Activated naive CD8-positive, alpha-beta T cell treated with anti-CD3 and anti-CD28 coated beads, Interleukin-2, amount 50 U/mL, for 24 hours (primary cell): Measurements from ENCODE around the gene CENPK.
A peak's percentile ranks its signal among the peaks of the same experiment; 100 is the strongest.

Experiments used
- ATAC-seq: fragments of 150-1000 bp; cut with Tn5 transposase; one replicate; pipeline ENCODE4 v1.10.0; 2021
- DNase-seq: peaks from one replicate; pipeline ENCODE4 v3.0.0; 2021
- H3K27ac Mint-ChIP-seq: one replicate; pipeline ENCODE4 v1.8.0; 2021; ENCODE audit warnings: mild to moderate bottlenecking, mixed read lengths
- H3K27me3 Mint-ChIP-seq: one replicate; pipeline ENCODE4 v1.8.0; 2021; ENCODE audit warnings: mixed read lengths
- H3K36me3 Mint-ChIP-seq: one replicate; pipeline ENCODE4 v1.8.0; 2021; ENCODE audit warnings: low read depth, mixed read lengths
- H3K4me1 Mint-ChIP-seq: one replicate; pipeline ENCODE4 v1.8.0; 2021; ENCODE audit warnings: mixed read lengths
- H3K4me3 Mint-ChIP-seq: one replicate; pipeline ENCODE4 v1.8.0; 2021; ENCODE audit warnings: mild to moderate bottlenecking, moderate library complexity, mixed read lengths
- H3K9me3 Mint-ChIP-seq: one replicate; pipeline ENCODE4 v1.8.0; 2021; ENCODE audit warnings: mixed read lengths

The CENPK gene

GRCh38 chr5:65482736-65483545 is 80.0 kb downstream of the CENPK start:
- Mint-ChIP-seq H3K9me3 (no peaks in the 10 kb centered on the region), H3K4me1 (peaks cover 15% of the 10 kb centered on the region), H3K4me3 (no peak overlapping the region), H3K27me3 (no peaks in the 10 kb centered on the region), H3K27ac (peak overlapping the region; percentile 92), H3K36me3 (no peaks in the 10 kb centered on the region)
- ATAC-seq (no peak), DNase-seq (no peak)

GRCh38 chr5:65482296-65482735 is 80.7 kb downstream of the CENPK start:
- H3K9me3 Mint-ChIP-seq, result no peaks in the 10 kb centered on the region

DNA sequence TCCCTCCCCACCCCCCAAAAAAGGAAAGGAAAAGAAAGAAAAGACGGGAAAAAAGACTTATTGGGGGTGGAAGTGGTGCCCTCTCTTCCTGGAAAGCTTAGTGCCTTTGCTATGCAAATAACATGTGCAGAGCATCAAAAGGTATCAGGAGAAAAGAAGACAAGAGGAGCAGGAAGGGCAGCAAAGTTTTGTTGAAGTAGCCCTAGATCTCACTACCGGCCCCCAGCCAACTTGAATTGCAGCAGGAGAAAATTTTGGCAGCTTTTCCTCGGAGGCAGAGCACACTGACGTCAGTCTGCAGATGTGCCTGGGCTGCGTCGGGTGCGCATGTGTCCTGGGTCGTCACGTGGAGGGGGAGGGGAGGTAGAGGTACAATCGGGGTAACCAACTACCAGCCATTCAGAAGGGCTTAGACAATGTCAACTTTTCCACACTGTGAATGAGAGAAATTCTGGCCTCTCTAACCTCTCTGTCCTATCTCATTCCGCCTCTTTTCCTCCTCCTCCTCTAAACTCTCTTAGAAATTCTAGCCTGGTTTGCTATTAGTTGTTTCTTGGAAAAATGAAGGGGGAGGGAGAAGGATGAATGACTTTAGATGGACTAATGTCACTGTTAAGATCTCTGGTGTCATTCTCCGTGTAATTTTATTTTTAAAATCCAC is 81.2 kb downstream of the CENPK start, which contains the start of gene ADAMTS6:
TSS of gene ADAMTS6 (minus strand) at position 286 of the 661 bp plus-strand sequence. CDS start 8,247 bp downstream, outside the sequence.
- H3K27me3 Mint-ChIP-seq, result no peaks in the 10 kb centered on the region
- ATAC-seq, result peak; percentile 95
- H3K4me3 Mint-ChIP-seq, result no peak within 1 kb of the TSS
- DNase-seq, result peak; percentile 83
- H3K36me3 Mint-ChIP-seq, result no peaks in the 10 kb centered on the region
- peak within 1 kb of the TSS; percentile 92 for H3K27ac Mint-ChIP-seq
- no peaks in the 10 kb centered on the region for H3K9me3 Mint-ChIP-seq
- H3K4me1 Mint-ChIP-seq, result peaks cover 15% of the 10 kb centered on the region

More at GRCh38 chr5:65482296-65482735, 80.7 kb downstream of the CENPK start:
- no peak overlapping the region for H3K4me3 Mint-ChIP-seq
- ATAC-seq (no peak), DNase-seq (no peak)
- no peaks in the 10 kb centered on the region for H3K36me3 Mint-ChIP-seq
- H3K27me3 Mint-ChIP-seq, result no peaks in the 10 kb centered on the region
- peak overlapping the region; percentile 92 for H3K27ac Mint-ChIP-seq
- H3K4me1 Mint-ChIP-seq, result peaks cover 15% of the 10 kb centered on the region

GRCh38 chr5:65481171-65481581 is 81.8 kb downstream of the CENPK start:
- Mint-ChIP-seq H3K4me1 (peaks cover 15% of the 10 kb centered on the region), H3K27me3 (no peaks in the 10 kb centered on the region), H3K27ac (peak overlapping the region; percentile 92), H3K9me3 (no peaks in the 10 kb centered on the region), H3K36me3 (no peaks in the 10 kb centered on the region), H3K4me3 (no peak overlapping the region)
- DNase-seq (no peak), ATAC-seq (no peak)

DNA sequence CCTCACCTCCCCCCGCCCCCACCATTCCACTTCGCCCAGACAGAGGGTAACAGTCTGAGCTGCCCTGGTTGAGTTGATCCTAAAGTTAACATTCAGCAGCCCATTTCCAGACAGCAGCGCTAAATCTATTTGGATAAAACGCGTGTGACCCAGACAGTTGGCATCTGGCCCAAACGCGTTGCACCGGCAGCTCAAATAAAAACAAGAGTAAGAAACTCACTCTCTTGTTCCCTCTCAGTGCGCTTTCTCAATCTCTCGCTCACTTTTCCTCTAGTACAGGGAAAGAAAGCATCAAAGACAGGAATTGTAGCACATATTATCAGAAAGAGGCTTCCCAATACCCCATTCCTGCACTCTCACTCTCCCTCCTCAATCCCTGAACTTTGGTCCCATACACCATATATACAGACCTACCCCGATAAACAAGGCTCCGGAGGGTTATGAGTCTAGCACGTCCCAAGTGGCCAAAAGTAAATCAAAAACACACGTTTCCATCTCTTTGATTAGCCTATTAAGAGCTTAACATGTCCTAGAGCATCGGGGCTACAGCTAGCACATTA is 82.6 kb downstream of the CENPK start:
- peaks cover 17% of the 10 kb centered on the region for H3K4me1 Mint-ChIP-seq
- H3K27ac Mint-ChIP-seq, result no peak overlapping the region
- no peaks in the 10 kb centered on the region for H3K36me3 Mint-ChIP-seq
- peak; percentile 32 for DNase-seq
- no peaks in the 10 kb centered on the region for H3K27me3 Mint-ChIP-seq
- H3K4me3 Mint-ChIP-seq, result no peak overlapping the region
- peak; percentile 25 for ATAC-seq
- no peaks in the 10 kb centered on the region for H3K9me3 Mint-ChIP-seq

- Mint-ChIP-seq H3K4me1 (peaks cover 17% of the 10 kb centered on the region), H3K36me3 (no peaks in the 10 kb centered on the region), H3K9me3 (no peaks in the 10 kb centered on the region), H3K27me3 (no peaks in the 10 kb centered on the region), H3K4me3 (no peak overlapping the region), H3K27ac (no peak overlapping the region)
- ATAC-seq (no peak), DNase-seq (no peak)
These were observed 83.4 kb downstream of the CENPK start for GRCh38 chr5:65479527-65479926.

GRCh38 chr5:65478336-65478735 is 84.6 kb downstream of the CENPK start:
- DNase-seq (no peak), ATAC-seq (no peak)
- Mint-ChIP-seq H3K9me3 (no peaks in the 10 kb centered on the region), H3K36me3 (no peaks in the 10 kb centered on the region), H3K4me1 (peaks cover 14% of the 10 kb centered on the region), H3K4me3 (no peak overlapping the region), H3K27ac (no peak overlapping the region), H3K27me3 (no peaks in the 10 kb centered on the region)

DNA sequence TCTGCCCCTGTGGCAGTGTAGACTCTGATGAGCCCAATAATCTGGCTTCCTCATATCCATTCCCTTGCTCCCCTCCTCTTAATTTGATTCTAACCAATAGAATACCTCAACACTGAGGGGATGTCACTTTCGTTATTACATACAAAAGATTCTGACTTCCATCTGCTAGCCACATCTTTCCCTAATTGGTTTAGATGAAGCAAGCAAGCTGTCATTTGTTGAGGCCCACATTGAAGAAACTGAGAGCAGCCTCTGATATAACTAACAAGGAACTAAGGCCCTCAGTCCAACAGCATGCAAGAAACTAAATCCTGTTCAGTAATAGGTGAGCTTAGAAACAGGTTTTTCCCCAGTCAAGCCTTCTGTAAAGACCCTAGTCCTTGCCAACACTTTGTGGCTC is 87.1 kb downstream of the CENPK start:
- H3K27ac Mint-ChIP-seq, result no peak overlapping the region

GRCh38 chr5:65475336-65475735 is 87.6 kb downstream of the CENPK start:
- Mint-ChIP-seq H3K4me3 (no peak overlapping the region), H3K27ac (no peak overlapping the region), H3K4me1 (peaks cover 2% of the 10 kb centered on the region), H3K9me3 (no peaks in the 10 kb centered on the region), H3K36me3 (no peaks in the 10 kb centered on the region), H3K27me3 (no peaks in the 10 kb centered on the region)
- ATAC-seq (no peak), DNase-seq (no peak)

More for the DNA sequence above, 87.1 kb downstream of the CENPK start:
- ATAC-seq (no peak), DNase-seq (no peak)
- Mint-ChIP-seq H3K4me3 (no peak overlapping the region), H3K27me3 (no peaks in the 10 kb centered on the region), H3K9me3 (no peaks in the 10 kb centered on the region), H3K36me3 (no peaks in the 10 kb centered on the region), H3K4me1 (peaks cover 2% of the 10 kb centered on the region)

DNA sequence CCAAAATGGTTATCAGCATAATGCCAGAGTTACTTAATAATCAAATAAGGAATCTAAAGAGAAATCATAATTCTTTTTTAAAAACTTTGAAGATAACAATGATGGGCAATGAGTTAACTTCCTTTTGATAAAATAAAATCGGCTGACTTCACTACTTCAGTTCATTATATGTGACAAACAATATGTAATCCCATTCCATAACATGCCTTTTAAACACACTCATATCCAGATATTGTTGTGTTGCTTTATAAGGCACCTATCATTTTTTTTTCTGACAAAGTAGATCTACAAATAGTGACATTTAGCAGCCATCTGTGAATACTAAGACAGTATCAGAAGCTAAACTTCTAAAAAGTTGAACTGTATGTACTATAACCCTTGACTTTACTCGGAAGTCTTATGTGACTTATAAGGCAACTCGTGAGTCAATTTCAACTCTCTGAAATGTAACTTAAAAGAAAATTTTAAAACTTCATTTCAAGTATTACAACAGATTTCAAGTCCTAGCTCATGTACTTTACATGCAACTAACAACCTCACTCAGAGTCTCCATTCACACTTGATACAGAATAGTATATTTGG is 88.7 kb downstream of the CENPK start:
- H3K4me3 Mint-ChIP-seq, result no peak overlapping the region
- no peak overlapping the region for H3K27ac Mint-ChIP-seq
- ATAC-seq (no peak), DNase-seq (no peak)
- H3K36me3 Mint-ChIP-seq, result no peaks in the 10 kb centered on the region
- no peaks in the 10 kb centered on the region for H3K9me3 Mint-ChIP-seq
- H3K27me3 Mint-ChIP-seq, result no peaks in the 10 kb centered on the region
- H3K4me1 Mint-ChIP-seq, result peaks cover 2% of the 10 kb centered on the region

- H3K4me1 Mint-ChIP-seq, result no peaks in the 10 kb centered on the region
- H3K9me3 Mint-ChIP-seq, result no peaks in the 10 kb centered on the region
These were observed 94.3 kb downstream of the CENPK start for GRCh38 chr5:65468633-65469032.

More at GRCh38 chr5:65468633-65469032, 94.3 kb downstream of the CENPK start:
- DNase-seq (no peak), ATAC-seq (no peak)
- Mint-ChIP-seq H3K36me3 (no peaks in the 10 kb centered on the region), H3K4me3 (no peak overlapping the region), H3K27ac (no peak overlapping the region), H3K27me3 (no peaks in the 10 kb centered on the region)
